ENCODE results near the gene A3GALT2.

Gene A3GALT2

DNA sequence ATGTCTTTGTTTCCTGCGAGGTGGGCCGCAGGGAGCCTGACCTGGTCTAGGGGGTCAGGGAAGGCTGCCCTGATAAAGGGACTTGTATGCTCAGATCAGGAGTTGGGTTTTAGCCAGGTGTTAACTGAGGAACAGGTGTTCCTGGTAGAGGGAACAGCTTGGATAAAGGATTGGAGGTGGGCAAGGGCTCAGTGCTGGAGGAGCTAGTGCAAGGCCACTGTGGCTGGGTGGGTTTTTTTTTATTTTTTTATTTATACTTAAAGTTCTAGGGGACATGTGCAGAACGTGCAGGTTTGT is 31.1 kb downstream of the A3GALT2 start:
- Mint-ChIP-seq H3K9me3 (no peaks in the 10 kb centered on the region), H3K27me3 (no peaks in the 10 kb centered on the region), H3K4me3 (no peak overlapping the region), H3K27ac (no peak overlapping the region), H3K4me1 (ENCODE audit: low read depth) (peaks cover 1% of the 10 kb centered on the region), H3K36me3 (ENCODE audit: low read depth) (peaks cover 26% of the 10 kb centered on the region)
- DNase-seq: no peak

- no peaks in the 10 kb centered on the region for H3K9me3 Mint-ChIP-seq
- DNase-seq: no peak
- no peak overlapping the region for H3K4me3 Mint-ChIP-seq
- H3K4me1 Mint-ChIP-seq (ENCODE audit: low read depth): no peaks in the 10 kb centered on the region
- no peaks in the 10 kb centered on the region for H3K27me3 Mint-ChIP-seq
- H3K27ac Mint-ChIP-seq: no peak overlapping the region
- peaks cover 28% of the 10 kb centered on the region for H3K36me3 Mint-ChIP-seq (ENCODE audit: low read depth)
Observed at GRCh38 chr1:33288976-33289857, 31.7 kb downstream of the A3GALT2 start.

DNA sequence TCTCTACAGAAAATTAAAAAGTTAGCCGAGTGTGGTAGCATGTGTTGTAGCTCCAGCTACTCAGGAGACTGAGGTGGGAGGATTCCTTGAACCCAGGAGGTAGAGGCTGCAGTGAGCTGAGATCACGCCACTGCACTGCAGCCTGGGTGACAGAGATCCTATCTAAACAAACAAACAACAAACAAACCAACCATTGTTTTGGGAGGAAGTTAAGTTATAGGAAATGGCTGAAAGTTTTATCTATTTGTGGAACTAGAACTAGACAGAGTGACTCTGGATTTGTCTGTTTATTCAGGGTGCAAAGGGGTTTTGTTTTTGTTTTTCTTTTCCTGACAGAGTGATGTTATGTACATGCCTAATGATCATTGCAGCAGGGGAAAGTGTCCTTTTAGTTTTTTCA is 33.6 kb downstream of the A3GALT2 start:
- Mint-ChIP-seq H3K9me3 (no peaks in the 10 kb centered on the region), H3K4me1 (ENCODE audit: low read depth) (no peaks in the 10 kb centered on the region), H3K27me3 (no peaks in the 10 kb centered on the region), H3K27ac (no peak overlapping the region), H3K36me3 (ENCODE audit: low read depth) (peaks cover 40% of the 10 kb centered on the region), H3K4me3 (no peak overlapping the region)
- no peak for DNase-seq

- Mint-ChIP-seq H3K4me1 (ENCODE audit: low read depth) (no peaks in the 10 kb centered on the region), H3K4me3 (no peak overlapping the region), H3K36me3 (ENCODE audit: low read depth) (peaks cover 47% of the 10 kb centered on the region), H3K27me3 (no peaks in the 10 kb centered on the region), H3K9me3 (no peaks in the 10 kb centered on the region), H3K27ac (no peak overlapping the region)
- no peak for DNase-seq
Observed at GRCh38 chr1:33286451-33287185, 34.3 kb downstream of the A3GALT2 start.

DNA sequence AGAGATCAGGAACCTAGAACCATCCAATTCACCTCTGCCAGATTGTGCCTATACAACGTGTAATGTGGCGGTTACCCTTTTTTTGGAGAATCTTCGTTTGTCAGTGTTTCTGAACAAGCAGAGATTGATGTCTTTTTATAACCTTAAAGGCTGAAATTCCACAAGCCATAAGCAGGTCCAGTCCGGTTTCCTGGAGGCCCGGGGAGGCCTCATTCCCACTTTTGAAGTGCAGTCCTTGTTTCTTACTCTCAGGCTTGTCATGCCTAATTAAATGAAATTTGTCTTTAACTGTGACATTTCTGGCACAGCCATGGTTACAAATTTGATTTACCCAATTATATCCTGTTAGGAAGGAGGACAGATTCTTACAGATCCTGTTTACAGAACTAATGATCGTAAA is 36.8 kb downstream of the A3GALT2 start:
- H3K27me3 Mint-ChIP-seq: no peaks in the 10 kb centered on the region
- H3K9me3 Mint-ChIP-seq: no peaks in the 10 kb centered on the region
- H3K36me3 Mint-ChIP-seq (ENCODE audit: low read depth): peaks cover 55% of the 10 kb centered on the region
- no peaks in the 10 kb centered on the region for H3K4me1 Mint-ChIP-seq (ENCODE audit: low read depth)
- no peak overlapping the region for H3K4me3 Mint-ChIP-seq
- no peak for DNase-seq
- no peak overlapping the region for H3K27ac Mint-ChIP-seq

DNA sequence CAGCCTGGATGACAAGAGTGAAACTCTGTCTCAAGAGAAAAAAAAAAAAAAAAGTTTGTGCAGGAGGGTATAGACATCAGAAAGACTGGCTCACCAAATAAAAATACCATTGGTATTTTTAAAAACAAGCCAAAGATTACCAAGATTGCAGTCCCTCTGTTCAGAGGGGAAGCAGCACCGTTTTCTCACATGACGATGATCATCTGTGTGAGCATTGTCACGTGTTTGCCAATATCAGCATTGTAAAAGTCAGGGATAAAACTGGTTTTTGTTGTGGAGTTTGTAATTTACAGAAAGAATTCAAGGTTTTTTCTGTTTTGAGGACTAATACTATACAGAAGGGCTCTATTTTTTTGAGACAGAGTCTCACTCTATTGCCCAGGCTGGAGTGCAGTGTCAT is 38.1 kb downstream of the A3GALT2 start:
- DNase-seq: no peak
- no peak overlapping the region for H3K4me3 Mint-ChIP-seq
- H3K36me3 Mint-ChIP-seq (ENCODE audit: low read depth): peaks cover 56% of the 10 kb centered on the region
- H3K4me1 Mint-ChIP-seq (ENCODE audit: low read depth): no peaks in the 10 kb centered on the region
- no peaks in the 10 kb centered on the region for H3K27me3 Mint-ChIP-seq
- no peak overlapping the region for H3K27ac Mint-ChIP-seq
- no peaks in the 10 kb centered on the region for H3K9me3 Mint-ChIP-seq

GRCh38 chr1:33281554-33282303 is 39.2 kb downstream of the A3GALT2 start:
- H3K27me3 Mint-ChIP-seq: no peaks in the 10 kb centered on the region
- peaks cover 57% of the 10 kb centered on the region for H3K36me3 Mint-ChIP-seq (ENCODE audit: low read depth)
- no peak overlapping the region for H3K27ac Mint-ChIP-seq
- H3K9me3 Mint-ChIP-seq: no peaks in the 10 kb centered on the region
- no peak overlapping the region for H3K4me3 Mint-ChIP-seq
- no peak for DNase-seq
- H3K4me1 Mint-ChIP-seq (ENCODE audit: low read depth): no peaks in the 10 kb centered on the region

- no peaks in the 10 kb centered on the region for H3K9me3 Mint-ChIP-seq
- no peak overlapping the region for H3K27ac Mint-ChIP-seq
- H3K27me3 Mint-ChIP-seq: no peaks in the 10 kb centered on the region
- H3K36me3 Mint-ChIP-seq (ENCODE audit: low read depth): peaks cover 57% of the 10 kb centered on the region
- no peaks in the 10 kb centered on the region for H3K4me1 Mint-ChIP-seq (ENCODE audit: low read depth)
- H3K4me3 Mint-ChIP-seq: no peak overlapping the region
- no peak for DNase-seq
Observed at GRCh38 chr1:33280091-33280661, 40.7 kb downstream of the A3GALT2 start.

DNA sequence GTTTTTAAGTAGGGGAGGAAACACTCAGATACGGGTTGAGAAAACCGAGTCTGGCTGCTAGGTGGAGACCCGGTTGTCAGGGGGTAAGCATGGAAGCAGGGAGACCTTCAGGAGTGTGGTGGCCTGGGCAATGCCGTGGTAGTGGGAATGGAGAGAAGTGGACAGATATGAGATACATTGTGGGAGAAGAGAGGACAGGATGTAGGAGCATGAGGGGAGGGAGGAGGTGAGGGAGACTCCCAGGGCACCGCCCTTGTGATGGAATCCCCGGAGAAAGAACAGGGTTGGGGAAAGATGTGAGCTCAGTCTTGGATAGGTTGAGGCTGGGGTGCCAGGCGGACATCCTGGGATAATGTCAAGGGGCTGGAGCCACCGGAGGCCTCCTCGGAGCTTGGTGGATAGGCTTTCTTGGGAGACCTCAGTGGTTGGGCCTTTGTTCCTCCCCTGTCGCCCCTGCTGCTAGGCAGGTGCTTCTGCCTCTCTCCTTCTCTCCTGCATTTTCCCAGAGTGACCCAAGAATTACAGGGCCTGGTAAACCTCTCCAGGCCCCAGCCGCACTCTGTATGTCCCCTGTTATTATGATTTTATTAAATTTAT is 43.3 kb downstream of the A3GALT2 start:
- Mint-ChIP-seq H3K36me3 (ENCODE audit: low read depth) (peaks cover 40% of the 10 kb centered on the region), H3K9me3 (no peaks in the 10 kb centered on the region), H3K27me3 (no peaks in the 10 kb centered on the region), H3K4me1 (ENCODE audit: low read depth) (peaks cover 13% of the 10 kb centered on the region), H3K4me3 (no peak overlapping the region), H3K27ac (no peak overlapping the region)
- no peak for DNase-seq

GRCh38 chr1:33276573-33277298 is 44.2 kb downstream of the A3GALT2 start:
- H3K27ac Mint-ChIP-seq: no peak overlapping the region

DNA sequence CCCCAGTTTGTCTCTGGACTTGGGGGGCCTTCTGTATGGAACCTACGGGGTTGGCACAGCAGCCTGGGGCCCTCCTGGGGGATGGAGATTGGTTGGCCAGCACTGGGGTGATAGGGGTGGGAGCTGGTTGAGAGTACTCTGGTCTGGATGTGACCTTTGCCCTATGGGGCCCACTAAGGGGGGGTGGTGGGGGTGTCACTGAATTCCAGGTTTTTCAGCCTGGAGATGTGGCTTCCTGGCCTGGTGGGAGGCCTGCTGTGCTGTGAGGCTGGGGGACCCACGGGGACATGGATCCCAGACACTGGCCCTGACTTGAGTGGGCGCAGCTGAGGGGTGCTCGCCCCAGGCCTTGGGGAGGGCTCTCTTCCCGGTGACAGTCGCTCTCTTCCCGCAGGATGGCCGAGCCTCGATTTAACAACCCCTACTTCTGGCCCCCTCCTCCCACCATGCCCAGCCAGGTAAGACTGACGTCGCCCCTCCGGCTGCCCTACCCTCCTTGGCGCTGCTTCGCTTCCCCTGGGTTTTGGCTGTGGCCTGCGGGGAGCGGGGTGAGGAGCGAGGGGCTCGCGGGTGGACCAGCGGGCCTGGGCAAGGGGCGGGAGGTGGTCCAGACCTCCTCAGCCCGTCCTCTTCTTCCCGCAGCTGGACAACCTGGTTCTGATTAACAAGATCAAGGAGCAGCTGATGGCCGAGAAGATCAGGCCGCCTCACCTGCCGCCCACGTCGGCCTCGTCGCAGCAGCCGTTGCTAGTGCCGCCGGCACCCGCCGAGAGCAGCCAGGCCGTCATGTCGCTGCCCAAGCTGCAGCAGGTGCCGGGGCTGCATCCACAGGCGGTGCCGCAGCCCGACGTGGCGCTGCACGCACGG is 45.0 kb downstream of the A3GALT2 start:
- Mint-ChIP-seq H3K9me3 (no peaks in the 10 kb centered on the region), H3K4me1 (ENCODE audit: low read depth) (peaks cover 18% of the 10 kb centered on the region), H3K27me3 (no peaks in the 10 kb centered on the region), H3K27ac (no peak overlapping the region), H3K4me3 (no peak overlapping the region), H3K36me3 (ENCODE audit: low read depth) (peaks cover 24% of the 10 kb centered on the region)
- DNase-seq: no peak

More at GRCh38 chr1:33276573-33277298, 44.2 kb downstream of the A3GALT2 start:
- H3K27me3 Mint-ChIP-seq: no peaks in the 10 kb centered on the region
- H3K36me3 Mint-ChIP-seq (ENCODE audit: low read depth): peaks cover 32% of the 10 kb centered on the region
- H3K4me1 Mint-ChIP-seq (ENCODE audit: low read depth): peaks cover 15% of the 10 kb centered on the region
- DNase-seq: no peak
- no peak overlapping the region for H3K4me3 Mint-ChIP-seq
- H3K9me3 Mint-ChIP-seq: no peaks in the 10 kb centered on the region

- Mint-ChIP-seq H3K9me3 (no peaks in the 10 kb centered on the region), H3K36me3 (ENCODE audit: low read depth) (peaks cover 22% of the 10 kb centered on the region), H3K27ac (no peak overlapping the region), H3K4me3 (no peak overlapping the region), H3K4me1 (ENCODE audit: low read depth) (peaks cover 18% of the 10 kb centered on the region), H3K27me3 (no peaks in the 10 kb centered on the region)
- no peak for DNase-seq
Observed at GRCh38 chr1:33275195-33275594, 45.7 kb downstream of the A3GALT2 start.

GRCh38 chr1:33274446-33274845 is 46.5 kb downstream of the A3GALT2 start:
- H3K36me3 Mint-ChIP-seq (ENCODE audit: low read depth): peaks cover 14% of the 10 kb centered on the region
- H3K4me1 Mint-ChIP-seq (ENCODE audit: low read depth): peaks cover 18% of the 10 kb centered on the region
- H3K27me3 Mint-ChIP-seq: no peaks in the 10 kb centered on the region
- H3K9me3 Mint-ChIP-seq: no peaks in the 10 kb centered on the region
- H3K4me3 Mint-ChIP-seq: no peak overlapping the region
- H3K27ac Mint-ChIP-seq: peak overlapping the region; percentile 1
- DNase-seq: peak; percentile 16
